AG09319 (cell line): Measurements from ENCODE around the gene PTPA.

Experiments
- DNase-seq: peaks from one replicate; pipeline ENCODE4 v3.0.0-alpha.2; 2010; ENCODE audit warnings: low read depth; ENCODE audit errors: extremely low read depth
- TF ChIP-seq, protein P1 (sequence below): IDR thresholded peaks from 2 replicates; pipeline ENCODE4 v1.5.1; 2011; ENCODE audit warnings: low read depth, mild to moderate bottlenecking, inconsistent platforms, low read length, moderate library complexity

The PTPA gene

DNA sequence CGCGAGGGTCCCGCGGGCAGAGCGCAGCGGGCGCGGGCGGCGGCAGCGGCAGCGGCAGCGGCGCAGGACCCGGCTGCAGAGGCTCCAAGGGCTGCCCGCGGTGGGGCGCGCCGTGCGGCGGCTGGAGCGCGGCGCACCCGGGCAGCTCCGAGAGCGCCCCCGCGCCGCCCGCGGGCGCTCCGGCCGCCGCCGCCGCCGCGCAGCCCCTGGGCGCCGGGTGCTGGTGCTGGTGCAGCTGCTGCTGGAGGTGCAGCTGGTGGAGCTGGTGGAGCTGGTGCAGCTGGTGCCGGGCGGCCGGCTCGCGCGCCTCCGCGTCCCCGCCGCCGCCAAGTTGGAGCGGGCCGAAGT lies 66.2 kb downstream of the PTPA start:
- TF ChIP-seq, protein P1, sequence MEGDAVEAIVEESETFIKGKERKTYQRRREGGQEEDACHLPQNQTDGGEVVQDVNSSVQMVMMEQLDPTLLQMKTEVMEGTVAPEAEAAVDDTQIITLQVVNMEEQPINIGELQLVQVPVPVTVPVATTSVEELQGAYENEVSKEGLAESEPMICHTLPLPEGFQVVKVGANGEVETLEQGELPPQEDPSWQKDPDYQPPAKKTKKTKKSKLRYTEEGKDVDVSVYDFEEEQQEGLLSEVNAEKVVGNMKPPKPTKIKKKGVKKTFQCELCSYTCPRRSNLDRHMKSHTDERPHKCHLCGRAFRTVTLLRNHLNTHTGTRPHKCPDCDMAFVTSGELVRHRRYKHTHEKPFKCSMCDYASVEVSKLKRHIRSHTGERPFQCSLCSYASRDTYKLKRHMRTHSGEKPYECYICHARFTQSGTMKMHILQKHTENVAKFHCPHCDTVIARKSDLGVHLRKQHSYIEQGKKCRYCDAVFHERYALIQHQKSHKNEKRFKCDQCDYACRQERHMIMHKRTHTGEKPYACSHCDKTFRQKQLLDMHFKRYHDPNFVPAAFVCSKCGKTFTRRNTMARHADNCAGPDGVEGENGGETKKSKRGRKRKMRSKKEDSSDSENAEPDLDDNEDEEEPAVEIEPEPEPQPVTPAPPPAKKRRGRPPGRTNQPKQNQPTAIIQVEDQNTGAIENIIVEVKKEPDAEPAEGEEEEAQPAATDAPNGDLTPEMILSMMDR = no peak
- DNase-seq = no peak

DNA sequence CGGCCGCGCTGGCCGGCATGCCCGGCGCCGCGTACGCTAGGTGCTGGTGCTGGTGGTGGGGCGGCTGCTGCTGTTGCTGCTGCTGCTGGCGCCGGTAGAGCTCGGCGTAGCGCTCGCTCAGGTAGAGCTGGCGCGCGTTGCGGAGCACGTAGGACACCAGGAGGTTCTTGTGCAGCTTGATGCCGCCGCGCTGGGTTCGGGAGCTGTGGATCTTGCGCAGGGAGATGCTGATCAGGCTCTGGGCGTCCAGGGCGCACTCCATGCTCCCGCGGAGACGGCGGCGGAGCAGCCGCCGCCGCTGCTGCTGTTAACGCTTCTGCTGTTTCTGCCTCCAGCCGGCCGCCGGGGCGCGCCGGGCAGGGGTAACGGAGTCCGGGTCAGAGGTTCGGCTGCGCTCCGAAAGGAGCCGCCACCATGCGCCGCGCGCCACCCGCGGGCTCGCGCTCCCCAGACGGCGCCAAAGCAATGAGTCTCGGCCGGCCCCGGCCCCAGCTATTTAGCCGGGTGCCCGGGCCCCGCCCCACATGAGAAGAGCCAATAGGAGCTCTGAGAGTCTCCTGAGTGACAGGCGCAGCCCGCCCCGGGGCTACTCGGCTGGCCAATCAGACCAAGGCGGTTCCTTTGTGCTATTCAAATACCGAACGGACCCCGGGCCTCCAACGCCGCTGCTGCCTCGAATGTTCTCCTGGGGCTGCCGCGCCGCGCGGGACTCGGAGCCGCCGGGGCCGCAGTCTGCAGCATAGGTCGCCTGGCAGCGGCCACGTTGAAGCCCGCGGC lies 66.8 kb downstream of the PTPA start, which contains the start of gene IER5L:
Gene IER5L (minus strand): TSS at position 471 of the 777 bp plus-strand sequence. CDS start 209 bp downstream, at position 262.
- TF ChIP-seq, protein P1 = no peak; the same call in 1 of the 2 replicates
- DNase-seq = peak; percentile 90

DNA sequence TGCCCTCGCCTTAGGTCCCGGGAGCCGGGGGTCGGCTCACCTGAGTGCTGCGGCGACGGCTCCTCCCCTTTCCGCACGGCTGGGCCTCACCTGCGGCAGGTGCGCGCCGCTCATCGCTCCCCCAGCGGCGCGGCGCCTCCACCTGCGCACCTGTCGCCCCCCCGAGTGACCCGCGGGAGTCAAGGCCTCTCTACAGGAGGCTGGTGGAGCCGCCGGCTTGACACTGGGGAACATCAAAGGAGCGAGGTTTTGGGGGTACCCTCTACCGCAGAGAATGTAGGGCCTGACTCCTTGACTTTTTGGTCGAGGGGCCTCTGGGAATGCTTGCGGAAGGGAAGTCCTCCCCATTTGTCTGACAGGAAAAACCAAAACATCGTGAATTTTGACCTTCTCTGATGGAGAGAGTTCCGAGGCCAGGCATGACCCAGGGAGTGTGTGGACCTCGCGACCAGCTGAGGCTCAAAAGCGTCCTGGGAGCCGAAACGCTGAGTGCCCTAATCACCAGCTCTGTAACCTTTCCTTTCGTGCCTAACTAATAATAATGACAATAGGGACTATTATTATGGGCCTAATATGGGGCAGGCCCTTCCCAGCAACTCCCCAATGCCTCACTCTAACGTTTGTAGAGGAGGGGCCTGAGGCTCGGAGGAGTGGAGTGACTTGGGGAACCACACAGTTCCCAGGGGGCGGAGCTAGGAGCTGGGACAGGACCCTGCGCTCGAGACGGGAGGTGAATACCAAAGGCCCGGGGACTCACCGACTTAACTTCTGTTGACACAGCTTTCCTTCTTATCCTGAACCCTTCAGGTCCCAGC lies 67.6 kb downstream of the PTPA start:
- DNase-seq = no peak
- TF ChIP-seq, protein P1 = no peak

DNA sequence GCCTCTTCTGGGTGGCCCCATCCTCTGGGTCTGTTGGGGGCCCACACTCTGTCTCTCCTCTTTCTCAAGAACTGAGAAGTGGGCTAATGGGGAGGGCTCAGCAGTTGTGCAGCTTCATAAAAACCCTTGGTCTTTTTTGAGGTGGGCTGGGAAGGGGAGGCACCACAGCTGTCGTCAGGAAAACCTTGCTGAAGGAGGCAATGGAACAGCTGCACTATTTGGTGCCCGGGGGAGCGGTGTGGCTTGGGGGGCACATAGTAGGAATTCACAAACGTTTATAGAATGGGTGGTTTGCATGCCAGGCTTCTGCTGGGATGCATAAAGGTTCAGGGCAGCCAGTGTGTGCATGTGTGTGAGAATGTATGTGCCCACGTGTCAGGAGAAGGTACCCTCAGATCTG lies 70.0 kb downstream of the PTPA start:
- TF ChIP-seq, protein P1 = no peak
- no peak for DNase-seq

DNA sequence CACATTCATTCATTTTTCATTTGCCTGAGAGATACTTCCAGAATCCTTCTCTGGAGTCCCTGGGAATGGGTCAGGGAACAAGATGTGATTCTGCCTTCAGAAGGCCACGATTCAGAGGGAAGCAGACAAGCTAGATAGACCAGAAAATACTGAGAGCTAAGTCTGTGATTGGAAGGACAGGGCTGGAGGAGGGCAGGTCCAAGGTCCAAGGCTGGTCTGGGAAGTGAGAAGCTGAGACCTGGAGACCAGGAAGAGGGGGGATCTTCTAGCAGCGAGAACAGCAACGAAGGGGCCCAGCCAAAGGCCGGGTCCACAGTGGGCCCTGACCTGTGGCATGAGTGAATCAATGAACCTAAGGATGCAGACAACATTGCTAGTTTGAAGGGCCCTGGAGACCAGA lies 70.9 kb downstream of the PTPA start:
- no peak for DNase-seq
- TF ChIP-seq, protein P1 = no peak

DNA sequence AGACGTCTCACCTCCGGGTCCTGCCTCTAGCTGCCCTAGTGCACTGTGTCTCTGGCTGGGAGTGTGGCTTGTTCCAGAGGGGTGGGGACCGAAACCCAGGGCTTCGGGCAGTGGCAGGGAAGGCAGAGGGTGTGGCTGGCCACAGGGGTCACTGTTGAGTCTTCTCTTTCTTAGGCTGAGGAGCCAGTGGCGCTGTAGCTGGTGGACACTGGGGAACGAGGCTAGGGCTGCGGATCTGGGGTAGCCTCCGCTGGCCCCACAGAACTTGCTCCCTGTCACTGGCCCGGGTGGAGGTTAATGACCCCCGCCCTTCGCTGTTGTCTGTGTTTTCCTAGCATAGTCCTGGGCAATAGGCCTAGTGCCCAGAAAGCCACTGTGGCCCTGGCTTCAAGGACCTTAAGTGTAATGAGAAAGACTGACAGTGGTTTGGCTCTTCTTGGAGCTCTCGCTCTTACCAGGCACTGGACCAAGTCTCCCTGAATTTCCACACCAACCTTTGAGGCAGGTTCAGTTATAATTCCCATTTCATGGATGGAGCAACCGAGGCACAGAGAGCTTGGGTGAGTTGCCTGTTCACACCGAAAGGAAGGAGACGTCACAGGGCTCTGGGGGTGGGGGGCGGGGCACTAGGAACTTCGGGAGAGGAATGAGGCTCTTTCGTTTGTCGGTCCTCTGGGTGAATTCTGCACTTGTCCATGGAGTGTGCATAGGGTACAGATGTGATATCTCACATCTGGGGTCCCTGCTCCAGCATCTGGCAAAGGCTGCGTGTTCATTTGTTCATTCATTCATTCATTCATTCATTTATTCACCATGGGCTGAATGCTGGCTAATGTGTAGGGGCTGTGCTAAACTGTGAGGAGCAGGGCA lies 71.6 kb downstream of the PTPA start:
- TF ChIP-seq, protein P1 = peak; percentile 31
- DNase-seq = no peak
